Suppressor macrophage treated with lipopolysaccharide for 1 hour (primary cell): ENCODE measurements around the gene GABBR2.
"Not testable (repeated sequence)": the region's sequence is repeated elsewhere in the genome, so short reads cannot be mapped to it uniquely, and the experiment has no call there.

Experiments
- DNase-seq, 3 donors: peaks; one replicate each; pipeline ENCODE4 v3.0.0-alpha.2; 2020 to 2022

GABBR2 gene

DNA sequence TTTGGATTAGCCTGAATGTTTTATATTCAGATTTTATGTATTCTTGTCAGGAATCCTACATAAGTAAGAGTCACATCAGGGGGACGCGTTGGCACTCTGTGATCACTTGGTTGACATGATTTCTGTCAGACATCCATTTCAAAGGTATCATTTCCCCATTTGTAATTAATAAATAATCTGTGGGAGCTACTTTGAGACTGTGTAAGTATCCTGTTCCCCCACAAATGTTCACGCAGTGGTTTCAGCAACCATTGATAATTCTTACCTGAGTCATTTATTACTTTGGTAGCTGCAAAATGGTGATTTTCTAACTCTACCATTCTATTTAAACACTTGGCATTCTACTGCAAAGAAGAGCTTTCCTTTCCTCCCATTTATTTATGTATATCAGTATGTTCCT lies 396.4 kb downstream of the GABBR2 start:
- DNase-seq: no peak

DNA sequence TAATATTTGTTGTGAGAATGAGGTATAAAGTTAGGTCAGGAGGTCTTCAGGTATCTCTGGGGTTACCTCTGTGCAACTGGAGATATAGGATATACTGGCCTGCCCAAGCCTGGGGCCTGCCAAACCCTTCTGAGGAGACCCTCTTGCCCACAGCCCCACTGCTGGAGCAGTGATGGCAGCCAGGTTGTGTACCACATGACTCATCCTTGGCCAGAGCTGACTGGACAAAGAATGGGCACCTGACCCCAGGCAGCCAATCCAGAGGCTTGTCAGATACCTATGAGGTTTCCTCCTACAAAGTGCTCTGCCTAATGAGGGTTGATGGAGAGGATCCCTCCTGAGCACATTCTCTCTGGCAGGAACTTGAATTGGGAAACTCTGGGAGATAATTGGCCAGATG lies 397.2 kb downstream of the GABBR2 start:
- DNase-seq: no peak

DNA sequence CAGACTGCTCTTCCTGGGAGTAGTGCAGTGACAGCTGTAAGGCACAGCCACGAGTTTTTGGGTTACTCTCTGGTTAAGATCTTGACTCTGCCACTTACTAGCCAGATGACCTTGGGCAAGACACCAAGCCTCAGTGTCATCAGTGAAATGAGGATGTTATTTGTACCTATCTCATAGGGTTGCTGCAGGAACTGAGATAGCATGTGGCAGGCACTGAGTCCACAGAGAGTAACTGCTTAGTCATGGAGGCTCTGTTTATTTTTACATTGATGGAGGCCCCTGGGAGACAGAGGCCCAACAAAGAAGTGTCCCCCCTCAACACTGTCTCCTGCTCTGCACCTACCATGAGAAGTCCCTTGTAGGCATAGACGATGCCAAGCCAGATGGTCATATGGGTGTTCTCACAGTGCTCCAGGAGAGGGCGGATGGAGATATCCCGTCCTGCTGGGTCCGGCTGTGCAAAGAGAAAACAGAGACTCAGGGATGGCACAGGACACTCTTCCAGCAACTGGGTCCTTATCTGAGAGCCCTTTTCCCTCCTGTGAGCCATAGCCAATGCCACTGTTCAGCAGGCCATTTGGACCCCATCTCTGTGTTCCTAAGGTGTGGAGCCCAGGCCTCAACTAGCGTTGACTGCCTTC lies 397.9 kb downstream of the GABBR2 start:
- DNase-seq: no peak

DNA sequence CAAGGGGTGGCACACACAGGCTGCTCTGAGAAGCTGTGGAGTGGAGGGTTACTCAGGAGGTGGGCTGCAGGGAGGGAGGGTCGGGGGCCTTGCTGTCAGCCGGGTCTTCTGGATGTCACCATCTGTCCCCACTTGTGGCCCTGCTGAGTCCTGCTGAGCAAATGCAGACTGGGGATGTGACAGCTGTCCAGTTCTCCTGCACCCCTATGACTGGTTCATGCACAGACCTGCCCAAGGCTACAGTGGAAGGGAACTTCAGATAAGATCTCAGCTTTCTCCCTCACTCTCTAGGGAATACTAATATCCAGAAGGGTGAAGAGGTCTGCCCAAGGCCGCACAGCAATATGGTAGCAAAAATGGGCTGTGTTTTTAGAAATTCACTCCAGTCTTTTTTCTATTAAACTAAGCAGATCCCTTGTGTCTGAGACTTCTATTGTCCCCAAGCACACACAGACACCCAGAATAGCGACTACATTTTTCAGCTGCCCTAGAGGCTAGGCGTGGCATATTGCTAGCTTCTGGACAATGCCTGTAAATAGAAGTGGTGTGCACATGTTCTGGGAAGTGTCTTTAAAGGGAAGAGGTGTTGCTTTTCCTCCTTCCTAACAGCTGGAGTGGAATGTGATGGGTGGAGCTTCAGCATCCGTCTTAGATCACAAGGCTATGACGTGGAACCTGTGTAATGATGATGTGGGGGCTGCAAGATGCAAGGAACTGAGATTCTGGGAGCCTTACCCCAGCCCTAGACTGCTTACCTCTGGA lies 402.2 kb downstream of the GABBR2 start:
- no peak for DNase-seq

DNA sequence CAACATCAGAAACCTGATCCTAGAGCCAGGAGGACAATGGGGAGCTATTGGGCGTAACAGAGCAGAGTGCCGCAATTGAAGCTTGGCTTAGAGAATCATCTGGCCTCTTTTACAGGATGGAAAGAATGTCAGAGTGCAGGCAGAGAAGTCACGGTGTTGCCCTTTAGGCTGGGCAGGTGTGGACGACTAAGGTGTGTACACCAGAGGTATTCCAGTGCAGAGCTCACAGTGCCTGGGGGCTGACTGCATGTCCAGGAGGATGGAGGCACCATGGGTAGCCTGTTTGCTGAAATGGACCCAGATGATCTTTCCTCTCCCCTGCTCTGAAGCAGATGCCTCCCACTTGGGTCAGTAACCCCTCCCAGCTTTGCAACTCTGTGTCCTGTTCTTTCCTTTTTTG lies 404.4 kb downstream of the GABBR2 start:
- DNase-seq: no peak

DNA sequence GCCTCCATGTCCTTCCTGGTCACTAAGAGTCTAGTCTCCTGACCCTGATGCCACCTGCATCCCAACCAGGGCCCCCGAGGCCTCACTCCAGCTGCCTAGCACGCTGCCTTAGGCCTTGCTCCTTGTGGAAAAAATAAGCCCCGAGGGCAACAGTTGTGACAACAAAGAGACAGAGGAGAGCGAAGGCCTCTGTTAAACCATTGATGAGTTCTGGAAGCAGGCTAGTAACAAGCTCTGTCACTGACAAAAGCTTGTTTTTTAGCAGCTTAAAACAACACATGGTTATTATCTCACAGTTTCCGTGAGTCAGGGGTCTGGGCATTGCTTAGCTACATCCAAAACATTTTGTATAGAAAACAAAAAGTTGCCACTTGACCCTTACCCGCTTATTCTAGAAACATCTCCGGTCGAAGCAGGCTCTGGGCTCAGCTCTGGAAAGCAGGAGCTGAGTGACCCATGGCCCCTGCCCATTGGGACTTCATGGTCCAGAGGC lies 405.1 kb downstream of the GABBR2 start:
- no peak for DNase-seq

DNA sequence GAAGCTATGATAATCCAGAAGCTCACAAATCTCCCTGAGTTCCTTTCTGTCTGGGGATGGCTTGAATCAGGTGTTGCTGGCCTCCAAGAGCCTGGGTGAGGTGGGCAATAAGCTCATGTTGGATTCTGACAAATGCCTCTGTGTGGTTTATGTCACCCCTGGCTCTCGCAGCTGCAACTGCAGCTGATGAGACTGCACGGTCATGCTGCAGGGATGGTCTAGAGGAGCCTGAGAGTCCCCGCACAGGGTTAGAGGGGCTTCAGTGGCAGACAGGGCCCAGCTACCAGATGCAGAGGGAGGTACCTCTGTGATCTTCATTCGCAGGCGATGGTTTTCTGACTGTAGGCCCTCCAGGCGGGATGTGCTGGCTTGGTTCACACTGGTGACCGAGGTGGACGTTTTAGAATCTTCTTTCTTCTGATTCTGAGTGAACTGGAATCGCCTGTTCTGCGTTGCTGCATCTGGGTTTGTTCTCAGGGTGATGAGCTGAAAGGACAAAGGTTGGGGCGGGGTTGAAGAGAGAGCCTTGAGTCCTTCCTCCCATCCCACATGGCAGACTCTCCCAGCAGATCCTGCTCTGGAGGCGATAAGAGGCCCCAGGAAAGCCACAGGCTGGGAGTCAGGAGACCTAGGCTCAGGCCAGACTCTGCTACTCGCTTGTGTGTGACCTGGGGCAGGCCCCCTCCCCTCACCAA lies 405.6 kb downstream of the GABBR2 start:
- DNase-seq: no peak

DNA sequence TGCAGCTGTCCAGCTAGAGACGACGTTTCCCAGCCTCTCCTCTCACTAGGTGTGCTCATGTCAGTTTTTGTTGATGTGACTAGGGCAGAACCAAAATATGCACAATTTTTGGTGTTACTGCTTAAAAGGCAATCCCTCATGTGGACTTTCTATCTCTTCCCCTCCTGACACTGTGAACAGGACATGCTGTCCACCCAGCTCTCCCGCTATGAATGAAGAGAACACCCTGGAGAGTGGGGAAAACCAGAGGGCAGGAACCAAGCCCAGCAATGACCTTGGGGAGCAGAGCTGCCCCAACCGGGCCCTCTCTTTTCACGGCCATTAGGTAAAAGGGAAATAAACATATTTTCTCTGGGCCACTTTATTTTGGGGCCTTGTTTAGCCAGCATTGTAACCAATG lies 406.6 kb downstream of the GABBR2 start:
- no peak for DNase-seq

DNA sequence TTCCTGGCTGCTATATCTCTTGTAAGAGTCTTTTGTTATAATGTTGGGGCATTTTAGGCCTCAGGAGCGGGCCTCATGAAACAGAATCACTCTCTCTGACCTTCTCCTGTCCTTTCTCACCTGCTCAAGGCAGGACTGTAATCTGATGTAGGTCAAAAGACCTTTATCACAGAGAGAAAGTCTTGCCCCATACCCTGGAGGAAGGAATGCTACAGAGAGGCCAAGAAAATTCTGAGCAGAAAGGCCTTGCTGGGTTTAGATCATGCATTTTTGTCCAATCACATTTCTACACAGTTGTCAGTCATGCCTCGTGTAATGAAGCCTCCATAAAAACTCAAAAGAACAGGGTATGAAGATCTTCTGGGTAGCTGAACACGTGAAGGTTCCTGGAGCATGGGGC lies 408.1 kb downstream of the GABBR2 start:
- no peak for DNase-seq

DNA sequence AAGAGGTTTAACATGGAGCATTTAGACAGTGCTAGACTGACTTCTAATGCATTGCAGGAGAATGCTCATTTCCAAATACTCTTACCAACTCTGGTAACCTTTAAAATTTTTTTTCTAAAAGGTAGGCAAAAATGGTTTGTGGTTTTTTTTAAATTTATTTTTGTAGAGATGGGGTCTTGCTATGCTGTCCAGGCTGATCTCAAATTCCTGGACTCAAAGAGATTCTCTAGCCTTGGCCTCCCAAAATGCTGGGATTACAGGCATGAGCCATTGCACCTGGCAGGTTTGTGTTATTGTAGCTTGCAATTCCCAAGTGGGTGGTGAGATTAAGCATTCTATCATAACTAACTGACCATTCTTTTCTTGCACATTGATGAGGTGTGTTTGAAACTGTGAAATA lies 410.3 kb downstream of the GABBR2 start:
- DNase-seq: no peak

DNA sequence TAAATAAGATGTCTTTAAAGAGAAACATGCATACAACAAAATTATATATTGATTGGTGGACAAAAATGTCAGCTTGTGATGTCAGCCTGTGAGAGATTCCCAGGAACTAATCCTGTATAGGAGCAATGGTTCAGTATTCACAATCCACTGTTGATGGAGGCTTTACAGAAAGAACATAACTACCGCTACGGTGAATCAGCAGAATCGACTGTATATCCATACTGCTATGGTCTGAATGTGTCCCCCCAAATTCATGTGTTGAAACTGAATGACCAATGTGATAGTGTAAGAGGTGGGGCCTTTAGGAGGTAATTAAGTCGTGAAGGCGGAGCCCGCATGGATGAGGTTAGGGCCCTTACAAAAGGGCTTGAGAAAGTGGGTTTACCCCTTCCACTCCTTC lies 412.9 kb downstream of the GABBR2 start:
- no peak for DNase-seq

DNA sequence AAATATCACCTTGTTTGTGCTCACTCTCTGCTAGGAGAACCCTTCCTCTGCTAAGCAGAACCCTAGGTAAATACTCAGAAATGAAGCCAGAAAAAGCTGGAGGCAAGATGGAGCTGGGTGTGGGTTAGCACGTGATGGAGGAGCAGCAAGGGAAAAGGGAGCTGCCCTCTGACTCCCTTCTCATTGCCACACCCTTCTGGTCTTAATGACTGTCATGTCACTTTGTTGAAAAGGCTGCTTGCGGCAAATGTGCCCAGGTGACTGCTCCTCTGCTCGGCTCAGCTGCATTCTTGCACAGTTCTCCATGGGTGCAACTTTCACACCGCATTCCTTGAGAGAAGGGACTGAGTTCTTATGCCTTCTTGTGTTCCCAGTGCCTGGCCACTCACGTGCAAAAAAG lies 416.9 kb downstream of the GABBR2 start:
- DNase-seq: no peak

DNA sequence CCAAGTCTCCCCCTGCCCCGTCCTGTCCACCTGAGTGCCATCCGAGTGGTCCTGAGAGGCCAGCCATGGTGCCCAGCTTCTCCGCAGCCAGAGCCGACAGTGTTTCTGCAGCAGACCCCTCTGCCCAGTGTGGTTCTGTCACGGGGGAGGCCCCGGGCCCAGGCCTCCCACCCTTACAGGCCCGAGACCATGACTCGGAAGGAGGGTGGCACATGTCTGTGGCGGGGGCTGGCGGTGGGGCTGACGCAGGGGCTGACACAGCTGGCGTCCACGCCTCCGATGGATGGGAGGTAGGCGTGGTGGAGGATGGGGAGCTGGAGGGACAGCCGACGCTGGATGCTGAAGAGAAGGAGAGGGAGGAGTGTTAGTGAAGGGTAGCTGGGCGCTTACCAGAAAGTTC lies 418.3 kb downstream of the GABBR2 start:
- DNase-seq: no peak

DNA sequence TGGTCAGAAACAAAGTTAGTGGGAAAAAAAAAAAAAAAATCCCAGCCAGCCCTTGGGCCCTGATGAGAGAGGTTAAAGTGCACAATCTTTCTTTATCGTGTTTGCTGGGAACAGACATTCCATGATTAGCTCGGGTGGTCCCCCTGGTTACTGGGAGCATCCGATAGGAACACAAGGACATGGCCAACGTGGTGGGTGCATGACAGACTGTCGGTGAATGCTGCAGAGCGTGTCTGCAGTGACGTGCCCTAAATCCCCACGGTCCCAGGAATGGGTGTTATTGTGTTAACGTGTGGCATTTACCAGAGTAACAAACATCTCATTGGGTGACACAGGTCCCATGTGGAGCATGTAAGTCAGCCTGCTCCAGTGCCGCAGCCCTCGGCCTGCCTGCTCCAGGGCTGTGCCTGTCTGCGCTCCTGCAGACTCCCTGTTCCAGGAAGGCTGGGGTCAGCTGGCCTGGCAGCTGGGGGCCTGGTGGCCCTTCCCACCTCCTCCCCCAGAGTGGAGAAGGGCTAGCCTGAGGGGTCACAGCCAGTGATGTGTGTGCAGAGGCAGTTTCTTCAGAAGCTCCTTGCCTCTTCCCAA lies 419.0 kb downstream of the GABBR2 start:
- DNase-seq: no peak

DNA sequence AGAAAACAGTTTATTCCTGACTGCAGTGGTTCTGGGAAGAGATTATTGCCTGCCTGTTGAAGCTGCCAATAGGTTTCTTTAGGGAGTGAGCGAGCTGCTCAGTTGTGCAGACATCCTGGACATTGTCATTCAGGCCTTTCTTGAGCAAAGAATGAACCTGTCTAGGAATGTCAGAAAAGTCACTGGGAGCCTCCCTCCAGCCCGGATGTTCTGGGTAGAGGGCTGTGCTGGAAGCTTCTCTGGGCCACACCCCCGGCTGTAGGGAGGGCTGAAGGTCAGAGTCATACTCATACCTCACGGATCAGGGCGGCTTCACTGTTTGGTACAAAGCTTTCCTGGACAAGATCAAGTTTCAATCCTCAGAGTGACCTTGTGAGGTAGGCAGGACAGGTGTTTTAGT lies 419.9 kb downstream of the GABBR2 start:
- DNase-seq: no peak

DNA sequence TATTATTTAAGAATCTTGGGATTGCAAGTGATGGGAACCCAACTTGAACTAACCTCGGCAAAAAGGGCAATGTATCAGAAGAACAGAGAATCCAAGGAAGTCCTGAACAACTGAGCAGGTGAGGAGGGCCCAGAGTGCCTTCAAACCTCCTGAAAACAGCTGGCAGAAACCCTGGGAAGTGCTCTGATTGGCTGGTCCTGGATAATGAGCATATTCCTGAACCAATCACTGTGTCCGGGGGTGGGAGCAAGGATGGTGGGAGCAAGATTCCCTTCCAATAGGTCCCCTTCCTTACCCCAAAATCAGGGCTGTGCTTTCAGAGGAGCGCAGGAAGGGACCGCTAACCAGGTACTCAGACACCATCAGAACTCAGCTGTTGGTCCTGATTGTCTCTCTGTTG lies 421.4 kb downstream of the GABBR2 start:
- DNase-seq: peak in 1 of 3 donors; percentile 3

DNA sequence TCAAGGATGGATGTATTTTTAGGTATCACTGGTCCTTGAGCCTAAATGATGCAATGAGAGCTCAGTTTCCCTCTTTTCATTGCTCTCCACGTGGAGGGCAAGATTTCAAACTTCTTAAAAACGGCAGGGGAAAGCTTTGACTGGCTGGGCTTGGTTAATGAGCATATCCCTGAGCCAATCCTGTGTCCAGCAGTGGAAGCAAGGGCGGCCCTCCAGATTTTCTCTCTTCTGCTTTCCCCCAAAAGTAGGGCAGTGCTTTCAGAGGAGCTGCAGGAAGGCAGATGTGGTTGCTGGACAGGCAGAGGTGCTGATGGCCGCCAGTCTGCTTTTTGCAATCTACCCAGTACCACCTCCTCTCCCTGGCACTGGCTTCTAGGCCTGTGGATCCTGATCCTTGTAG lies 423.3 kb downstream of the GABBR2 start:
- DNase-seq: no peak

DNA sequence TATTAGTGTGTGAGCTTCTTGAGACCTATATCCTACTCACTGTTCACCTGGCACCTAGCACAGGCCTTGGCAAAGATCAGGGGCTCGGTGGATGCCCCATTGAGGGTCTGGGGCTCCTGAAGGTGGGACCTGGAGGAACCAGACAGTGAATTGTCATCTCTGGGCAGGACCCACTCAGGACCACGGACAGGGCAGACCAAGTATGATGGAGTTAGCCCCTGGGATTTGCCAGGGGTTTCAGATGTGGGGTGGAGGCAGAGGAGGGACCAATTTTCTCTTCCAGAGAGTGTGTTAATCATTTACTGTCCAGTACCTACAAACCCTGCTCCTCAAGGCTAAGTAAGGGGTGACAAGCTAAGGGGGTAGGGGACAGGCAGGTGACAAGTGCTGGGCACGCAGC lies 424.0 kb downstream of the GABBR2 start:
- DNase-seq: no peak

DNA sequence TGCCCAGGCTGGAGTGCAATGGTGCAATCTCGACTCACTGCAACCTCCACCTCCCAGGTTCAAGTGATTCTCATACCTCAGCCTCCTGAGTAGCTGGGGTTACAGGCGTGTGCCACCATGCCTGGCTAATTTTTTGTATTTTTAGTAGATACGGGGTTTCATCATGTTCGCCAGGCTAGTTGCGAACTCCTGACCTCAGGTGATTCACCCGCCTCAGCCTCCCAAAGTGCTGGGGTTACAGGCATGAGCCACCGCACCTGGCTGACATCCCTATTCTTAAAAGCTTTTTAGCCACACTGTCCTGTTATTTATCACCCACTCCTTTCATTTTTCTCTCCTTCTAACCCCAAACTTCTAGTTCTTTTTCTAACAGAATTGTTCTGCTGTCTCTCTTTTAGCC lies 425.6 kb downstream of the GABBR2 start:
- not testable (repeated sequence) for DNase-seq

DNA sequence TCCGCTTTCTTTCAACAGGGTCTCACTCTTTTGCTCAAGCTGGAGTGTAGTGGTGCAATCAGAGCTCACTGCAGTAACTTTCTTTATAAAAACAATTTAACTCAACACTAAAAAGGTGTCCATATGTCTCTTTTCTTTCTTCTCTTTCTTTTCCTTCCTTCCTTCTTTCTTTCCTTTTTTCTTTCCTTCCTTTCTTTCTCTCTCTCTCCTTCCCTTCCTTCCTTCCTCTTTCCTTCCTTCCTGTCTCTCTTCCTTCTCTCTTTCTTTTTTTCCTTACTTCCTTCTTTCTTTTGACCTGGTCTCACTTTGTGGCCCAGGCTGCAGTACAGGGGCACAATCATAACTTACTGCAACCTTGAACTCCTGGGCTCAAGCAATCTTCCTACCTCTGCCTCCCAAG lies 427.5 kb downstream of the GABBR2 start:
- DNase-seq: no peak

DNA sequence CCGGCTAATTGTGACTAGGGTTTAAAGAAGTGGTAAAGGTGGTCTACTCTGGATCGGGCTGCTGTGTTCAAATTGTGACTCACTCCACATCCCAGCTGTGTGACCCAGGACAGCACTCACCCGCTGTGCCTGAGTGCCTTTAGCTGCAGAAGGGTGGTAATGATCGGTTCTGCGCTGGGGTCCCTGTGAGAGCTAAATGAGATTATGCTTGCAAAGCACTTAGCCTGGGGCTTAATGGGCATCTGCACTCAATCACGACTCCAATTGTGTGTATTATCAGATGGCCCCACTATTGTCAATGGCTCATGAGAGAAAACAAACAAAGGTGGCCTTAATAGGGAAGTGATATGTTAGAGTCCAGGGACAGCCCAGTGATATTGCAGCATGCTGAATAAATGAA lies 428.2 kb downstream of the GABBR2 start:
- DNase-seq: no peak

DNA sequence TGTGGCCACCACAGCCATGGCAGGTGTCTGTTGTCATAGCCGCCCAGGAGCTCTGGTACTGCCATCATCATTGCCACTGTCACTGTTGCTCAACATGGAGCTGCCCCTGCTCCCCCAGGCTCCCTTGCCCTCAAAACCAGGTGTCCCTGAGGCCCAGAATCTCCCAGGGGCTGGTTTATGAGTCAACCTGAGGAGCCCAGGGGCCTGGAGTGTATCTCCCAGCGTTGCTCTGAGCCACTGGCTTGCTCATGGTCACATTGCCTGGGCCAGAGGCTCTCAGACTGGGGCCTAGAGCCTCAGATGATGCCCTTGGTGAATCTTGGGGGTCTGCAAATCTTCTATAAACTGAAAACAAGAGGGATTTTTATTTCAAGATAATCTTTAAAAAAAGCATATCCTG lies 428.6 kb downstream of the GABBR2 start:
- DNase-seq: no peak

DNA sequence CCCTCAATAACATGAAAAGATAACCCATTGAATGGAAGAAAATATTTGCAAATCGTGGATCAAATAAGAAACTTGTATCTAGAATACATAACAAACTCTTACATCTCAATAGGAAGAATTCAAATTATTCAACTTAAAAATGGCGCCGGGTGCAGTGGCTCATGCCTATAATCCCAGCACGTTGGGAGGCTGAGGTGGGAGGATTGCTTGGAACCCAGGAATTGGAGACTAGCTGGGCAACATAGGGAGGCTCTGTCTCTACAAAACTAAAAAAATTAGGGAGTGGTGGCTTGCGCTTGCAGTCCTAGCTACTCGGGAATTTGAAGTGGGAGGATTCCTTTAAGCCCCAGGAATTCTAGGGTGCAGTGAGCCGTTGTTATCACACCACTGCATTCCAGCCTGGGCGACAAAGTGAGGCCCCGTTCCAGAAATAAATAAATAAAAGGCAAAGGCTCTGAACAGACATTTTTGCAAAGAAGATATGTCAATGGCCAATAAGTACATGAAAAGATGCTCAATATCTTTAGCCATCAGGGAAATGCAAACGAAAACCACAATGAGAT lies 431.7 kb downstream of the GABBR2 start:
- DNase-seq: no peak
